DOHH2 (cell line): Measurements from ENCODE around the gene HBD.

Experiments
- EZH2phosphoT487 ChIP-seq: fragments of 200-600 bp; sonication (generic); IDR thresholded peaks from 2 replicates; pipeline ENCODE4 v1.6.1; 2017; ENCODE audit warnings: borderline replicate concordance, mild to moderate bottlenecking, antibody characterized with exemption, low read length, moderate library complexity, mixed read lengths
- TF ChIP-seq, protein P1 (sequence below): fragments of 200-600 bp; sonication (generic); IDR thresholded peaks from one replicate; pipeline ENCODE4 v1.5.1; 2014; ENCODE audit warnings: antibody characterized with exemption, mild to moderate bottlenecking, low read depth, low read length; ENCODE audit not compliant: poor library complexity, severe bottlenecking

DNA sequence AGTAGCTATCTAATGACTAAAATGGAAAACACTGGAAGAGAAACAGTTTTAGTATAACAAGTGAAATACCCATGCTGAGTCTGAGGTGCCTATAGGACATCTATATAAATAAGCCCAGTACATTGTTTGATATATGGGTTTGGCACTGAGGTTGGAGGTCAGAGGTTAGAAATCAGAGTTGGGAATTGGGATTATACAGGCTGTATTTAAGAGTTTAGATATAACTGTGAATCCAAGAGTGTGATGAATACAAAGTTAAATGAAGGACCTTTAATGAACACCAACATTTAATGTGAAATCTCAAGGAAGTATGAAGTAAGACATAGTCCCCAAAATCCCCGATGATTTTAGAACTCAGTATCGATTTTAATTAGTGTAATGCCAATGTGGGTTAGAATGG lies 3.1 kb upstream of the HBD start:
- TF ChIP-seq, protein P1, sequence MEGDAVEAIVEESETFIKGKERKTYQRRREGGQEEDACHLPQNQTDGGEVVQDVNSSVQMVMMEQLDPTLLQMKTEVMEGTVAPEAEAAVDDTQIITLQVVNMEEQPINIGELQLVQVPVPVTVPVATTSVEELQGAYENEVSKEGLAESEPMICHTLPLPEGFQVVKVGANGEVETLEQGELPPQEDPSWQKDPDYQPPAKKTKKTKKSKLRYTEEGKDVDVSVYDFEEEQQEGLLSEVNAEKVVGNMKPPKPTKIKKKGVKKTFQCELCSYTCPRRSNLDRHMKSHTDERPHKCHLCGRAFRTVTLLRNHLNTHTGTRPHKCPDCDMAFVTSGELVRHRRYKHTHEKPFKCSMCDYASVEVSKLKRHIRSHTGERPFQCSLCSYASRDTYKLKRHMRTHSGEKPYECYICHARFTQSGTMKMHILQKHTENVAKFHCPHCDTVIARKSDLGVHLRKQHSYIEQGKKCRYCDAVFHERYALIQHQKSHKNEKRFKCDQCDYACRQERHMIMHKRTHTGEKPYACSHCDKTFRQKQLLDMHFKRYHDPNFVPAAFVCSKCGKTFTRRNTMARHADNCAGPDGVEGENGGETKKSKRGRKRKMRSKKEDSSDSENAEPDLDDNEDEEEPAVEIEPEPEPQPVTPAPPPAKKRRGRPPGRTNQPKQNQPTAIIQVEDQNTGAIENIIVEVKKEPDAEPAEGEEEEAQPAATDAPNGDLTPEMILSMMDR = no peak
- TF ChIP-seq EZH2phosphoT487 = no peak
